HEK293T (cell line): ENCODE data around the gene FXYD6.

Experiments
- ARNT ChIP-seq: fragments of 450-650 bp; IDR thresholded peaks from 2 replicates; pipeline ENCODE4 v1.6.1; 2017; ENCODE audit warnings: mild to moderate bottlenecking
- ELF4 ChIP-seq: fragments of 450-650 bp; IDR thresholded peaks from 2 replicates; pipeline ENCODE4 v1.6.1; 2017; ENCODE audit warnings: antibody characterized with exemption
- FOXA1 ChIP-seq: fragments of 450-650 bp; IDR thresholded peaks from 2 replicates; pipeline ENCODE4 v1.6.1; 2016; ENCODE audit warnings: mild to moderate bottlenecking
- FOXM1 ChIP-seq: fragments of 450-650 bp; IDR thresholded peaks from 2 replicates; pipeline ENCODE4 v1.6.1; 2017; ENCODE audit warnings: mild to moderate bottlenecking, borderline replicate concordance
- NFRKB ChIP-seq: fragments of 450-650 bp; IDR thresholded peaks from 2 replicates; pipeline ENCODE4 v1.6.1; 2016; ENCODE audit warnings: mild to moderate bottlenecking, moderate library complexity
- SP1 ChIP-seq: fragments of 450-650 bp; IDR thresholded peaks from 2 replicates; pipeline ENCODE4 v1.6.1; 2017
- SUZ12 ChIP-seq: fragments of 450-650 bp; IDR thresholded peaks from 2 replicates; pipeline ENCODE4 v1.6.1; 2016; ENCODE audit warnings: mild to moderate bottlenecking

DNA sequence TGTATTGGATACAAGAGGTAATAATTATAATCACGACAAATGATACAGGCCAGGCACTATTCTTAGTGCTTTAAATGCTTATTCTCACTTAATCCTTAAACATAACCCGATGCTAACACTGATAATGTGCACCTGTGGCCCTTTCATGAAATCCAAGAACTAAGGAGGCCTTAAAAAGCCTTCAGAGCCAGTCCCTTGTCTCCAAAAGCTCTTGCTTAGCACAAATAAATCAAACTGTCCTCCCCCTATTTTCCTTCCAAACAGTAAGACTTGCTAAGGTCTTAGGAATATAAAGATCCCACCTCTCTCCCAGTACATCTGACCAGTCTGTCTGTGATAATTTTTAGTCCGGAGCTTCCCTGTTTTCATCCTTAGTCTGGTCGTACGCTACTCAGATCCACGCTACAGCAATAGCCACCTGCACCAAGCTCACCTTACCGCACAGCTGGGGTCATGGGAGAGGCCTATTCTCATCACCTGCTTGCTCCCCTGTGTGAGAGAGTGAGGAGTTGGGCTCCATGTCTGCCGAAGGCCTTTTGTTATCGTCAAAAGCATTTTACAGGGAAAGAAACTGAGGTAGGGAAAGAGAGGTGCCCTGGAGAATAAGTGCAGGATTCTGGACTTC, 16.9 kb downstream of the FXYD6 start:
- TF ChIP-seq NFRKB (no peak), SP1 (no peak), SUZ12 (no peak), ARNT (no peak), ELF4 (no peak), FOXA1 (no peak), FOXM1 (no peak)
